ENCODE data around the gene CA11.
A peak's percentile ranks its signal among the peaks of the same experiment; 100 is the strongest.
"Not testable (repeated sequence)": the region's sequence is repeated elsewhere in the genome, so short reads cannot be mapped to it uniquely, and the experiment has no call there.

CA11 gene

GRCh38 chr19:48639483-48640375 lies 6.3 kb downstream of the CA11 start:
- no peak for DNase-seq

GRCh38 chr19:48638831-48639381 lies 7.1 kb downstream of the CA11 start:
- DNase-seq = no peak

GRCh38 chr19:48637948-48638830 lies 7.8 kb downstream of the CA11 start:
- peak; percentile 58 for DNase-seq

- peak; percentile 96 for DNase-seq
Measured at GRCh38 chr19:48637449-48637947, 8.5 kb downstream of the CA11 start.

- no peak for DNase-seq
Measured at GRCh38 chr19:48636859-48637448, 9.0 kb downstream of the CA11 start, which contains the start of gene DBP. TSS of gene DBP (minus strand) at chr19:48637379. CDS start at chr19:48636994, 385 bp downstream.

GRCh38 chr19:48635966-48636858 lies 9.8 kb downstream of the CA11 start:
- no peak for DNase-seq

GRCh38 chr19:48635263-48635965 lies 10.6 kb downstream of the CA11 start:
- DNase-seq = peak; percentile 15

GRCh38 chr19:48634424-48635262 lies 11.3 kb downstream of the CA11 start:
- peak; percentile 75 for DNase-seq

GRCh38 chr19:48634036-48634342 lies 12.0 kb downstream of the CA11 start:
- no peak for DNase-seq

GRCh38 chr19:48633148-48634035 lies 12.6 kb downstream of the CA11 start:
- DNase-seq = no peak

GRCh38 chr19:48632692-48633147 lies 13.3 kb downstream of the CA11 start:
- DNase-seq = no peak

- not testable (repeated sequence) for DNase-seq
Measured at GRCh38 chr19:48632286-48632685, 13.7 kb downstream of the CA11 start.

- DNase-seq = no peak
Measured at GRCh38 chr19:48631225-48631624, 14.8 kb downstream of the CA11 start.

GRCh38 chr19:48630296-48631063 lies 15.5 kb downstream of the CA11 start:
- DNase-seq = no peak

GRCh38 chr19:48629599-48630295 lies 16.2 kb downstream of the CA11 start:
- DNase-seq = no peak

GRCh38 chr19:48629297-48629598 lies 16.7 kb downstream of the CA11 start:
- DNase-seq = no peak

- DNase-seq = no peak
Measured at GRCh38 chr19:48628486-48629296, 17.3 kb downstream of the CA11 start.

Measured in T1000 (cell line).